ENCODE measurements around the gene RAB1A.

Gene RAB1A

GRCh38 chr2:65093211-65093610 is 36.7 kb downstream of the RAB1A start:
- no peak for DNase-seq (ENCODE audit: low read depth, low spot score)

GRCh38 chr2:65092791-65093190 is 37.1 kb downstream of the RAB1A start:
- DNase-seq (ENCODE audit: low read depth, low spot score): no peak

GRCh38 chr2:65085148-65085547 is 44.8 kb downstream of the RAB1A start:
- no peak for DNase-seq (ENCODE audit: low read depth, low spot score)

GRCh38 chr2:65081232-65081685 is 48.6 kb downstream of the RAB1A start:
- no peak for DNase-seq (ENCODE audit: low read depth, low spot score)

- DNase-seq (ENCODE audit: low read depth, low spot score): no peak
Observed at GRCh38 chr2:65079017-65079416, 50.9 kb downstream of the RAB1A start.

- no peak for DNase-seq (ENCODE audit: low read depth, low spot score)
Observed at GRCh38 chr2:65077898-65078297, 52.0 kb downstream of the RAB1A start.

- no peak for DNase-seq (ENCODE audit: low read depth, low spot score)
Observed at GRCh38 chr2:65076345-65076710, 53.6 kb downstream of the RAB1A start.

GRCh38 chr2:65075605-65076344 is 54.1 kb downstream of the RAB1A start:
- no peak for DNase-seq (ENCODE audit: low read depth, low spot score)

GRCh38 chr2:65075176-65075575 is 54.7 kb downstream of the RAB1A start:
- DNase-seq (ENCODE audit: low read depth, low spot score): no peak

- no peak for DNase-seq (ENCODE audit: low read depth, low spot score)
Observed at GRCh38 chr2:65073879-65074565, 55.9 kb downstream of the RAB1A start.

GRCh38 chr2:65072181-65072970 is 57.5 kb downstream of the RAB1A start:
- DNase-seq (ENCODE audit: low read depth, low spot score): no peak

GRCh38 chr2:65071499-65072180 is 58.3 kb downstream of the RAB1A start:
- no peak for DNase-seq (ENCODE audit: low read depth, low spot score)

GRCh38 chr2:65070856-65071255 is 59.0 kb downstream of the RAB1A start:
- DNase-seq (ENCODE audit: low read depth, low spot score): no peak

GRCh38 chr2:65070172-65070830 is 59.6 kb downstream of the RAB1A start:
- no peak for DNase-seq (ENCODE audit: low read depth, low spot score)

GRCh38 chr2:65069439-65069824 is 60.5 kb downstream of the RAB1A start:
- DNase-seq (ENCODE audit: low read depth, low spot score): no peak

- DNase-seq (ENCODE audit: low read depth, low spot score): no peak
Observed at GRCh38 chr2:65067806-65068553, 61.9 kb downstream of the RAB1A start.

GRCh38 chr2:65064728-65065552 is 65.0 kb downstream of the RAB1A start:
- no peak for DNase-seq (ENCODE audit: low read depth, low spot score)

GRCh38 chr2:65062843-65063825 is 66.8 kb downstream of the RAB1A start:
- DNase-seq (ENCODE audit: low read depth, low spot score): no peak

Measured in iPS DF 19.7 (cell line).